ENCODE data around the gene KCNN1.

Gene KCNN1

GRCh38 chr19:18016209-18016910 lies 49.5 kb downstream of the KCNN1 start:
- Histone ChIP-seq H3K27me3 (ENCODE audit: insufficient read depth, poor library complexity, severe bottlenecking) (no peaks in the 10 kb centered on the region), H3K4me3 (replicated peaks; ENCODE audit: insufficient read depth, low read length) (no peak overlapping the region), H3K27ac (replicated peaks) (no peak overlapping the region)
- TF ChIP-seq SPI1 (IDR thresholded peaks at IDR 0.05; ENCODE audit: borderline replicate concordance, low read depth) = no peak
- no peak for TF ChIP-seq CTCF (IDR thresholded peaks at IDR 0.05; ENCODE audit: insufficient read depth, low read length)
- no peak for TF ChIP-seq GABPA (IDR thresholded peaks at IDR 0.05; ENCODE audit: low read depth)
- TF ChIP-seq POLR2AphosphoS5 (IDR thresholded peaks at IDR 0.05; ENCODE audit: low read depth) = no peak
- no peak for TF ChIP-seq REST (IDR thresholded peaks at IDR 0.05; ENCODE audit: insufficient replicate concordance, low read depth)
- DNase-seq (ENCODE audit: low read depth in 1 of 2, low spot score in 1 of 2) = no peak

DNA sequence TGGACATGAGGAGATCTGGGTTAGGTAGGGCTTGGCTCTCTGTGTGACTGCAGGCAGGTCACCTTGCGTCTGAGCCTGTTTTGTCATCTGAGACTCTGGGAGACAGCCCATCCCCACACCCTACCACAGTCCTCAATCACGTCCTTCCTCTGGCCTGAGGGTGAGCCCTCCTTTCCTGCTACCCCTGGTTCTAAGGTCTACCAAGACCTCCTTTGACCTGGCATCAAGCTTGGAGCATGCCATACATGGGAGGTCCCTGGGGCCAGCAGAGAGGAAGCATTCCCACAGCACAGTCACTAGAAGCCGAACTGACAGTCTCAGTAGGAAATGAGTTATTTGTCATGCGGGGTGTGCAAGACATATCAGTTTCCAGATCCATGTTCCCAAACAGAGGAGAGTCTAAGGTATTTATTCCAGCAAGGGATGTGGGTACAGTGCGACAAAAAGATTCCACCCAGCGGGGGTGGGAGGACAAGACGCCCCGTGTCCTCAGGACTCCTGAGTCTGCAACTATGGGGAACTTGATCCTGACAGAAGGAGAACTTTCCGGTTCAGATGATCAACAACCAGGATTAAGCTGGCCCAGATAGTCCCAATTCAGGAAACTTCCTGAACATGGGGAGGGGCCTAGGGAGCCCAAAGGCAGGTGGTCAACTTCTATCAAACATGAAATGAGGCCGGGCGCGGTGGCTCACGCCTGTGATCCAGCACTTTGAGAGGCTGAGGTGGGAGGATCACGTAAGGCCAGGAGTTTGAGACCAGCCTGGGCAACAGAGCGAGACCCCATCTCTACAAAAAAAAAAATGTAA lies 50.6 kb downstream of the KCNN1 start:
- Histone ChIP-seq H3K27me3 (ENCODE audit: insufficient read depth, poor library complexity, severe bottlenecking) (no peaks in the 10 kb centered on the region), H3K4me3 (replicated peaks; ENCODE audit: insufficient read depth, low read length) (no peak overlapping the region), H3K27ac (replicated peaks) (no peak overlapping the region)
- TF ChIP-seq CTCF (IDR thresholded peaks at IDR 0.05; ENCODE audit: insufficient read depth, low read length) (no peak), REST (IDR thresholded peaks at IDR 0.05; ENCODE audit: insufficient replicate concordance, low read depth) (no peak), POLR2AphosphoS5 (IDR thresholded peaks at IDR 0.05; ENCODE audit: low read depth) (no peak), GABPA (IDR thresholded peaks at IDR 0.05; ENCODE audit: low read depth) (no peak), SPI1 (IDR thresholded peaks at IDR 0.05; ENCODE audit: borderline replicate concordance, low read depth) (no peak)
- no peak for DNase-seq (ENCODE audit: low read depth in 1 of 2, low spot score in 1 of 2)

- H3K27ac ChIP-seq (replicated peaks) = no peak overlapping the region; the same call in 1 of the 2 replicates
- no peaks in the 10 kb centered on the region for H3K27me3 ChIP-seq (ENCODE audit: insufficient read depth, poor library complexity, severe bottlenecking)
- no peak overlapping the region for H3K4me3 ChIP-seq (replicated peaks; ENCODE audit: insufficient read depth, low read length)
- TF ChIP-seq SPI1 (IDR thresholded peaks at IDR 0.05; ENCODE audit: borderline replicate concordance, low read depth) (no peak), REST (IDR thresholded peaks at IDR 0.05; ENCODE audit: insufficient replicate concordance, low read depth) (no peak)
- no peak for DNase-seq (ENCODE audit: low read depth in 1 of 2, low spot score in 1 of 2)
Observed at GRCh38 chr19:18020212-18021085, 53.5 kb downstream of the KCNN1 start.
